Hepatocyte (in vitro differentiated cells): ENCODE data around the gene PCDHA1.

ENCODE experiments used
- CTCF ChIP-seq: fragments of 200-600 bp; sonication (generic); IDR thresholded peaks from 2 replicates; pipeline ENCODE4 v1.5.1; 2016; ENCODE audit warnings: antibody characterized with exemption, mild to moderate bottlenecking; ENCODE audit not compliant: poor library complexity
- EZH2 ChIP-seq: fragments of 200-600 bp; sonication (generic); IDR thresholded peaks from 2 replicates; pipeline ENCODE4 v1.6.1; 2016; ENCODE audit warnings: antibody characterized with exemption, mild to moderate bottlenecking, borderline replicate concordance
- EZH2phosphoT487 ChIP-seq: fragments of 200-600 bp; sonication (generic); IDR thresholded peaks from one replicate; pipeline ENCODE4 v1.6.1; 2018; ENCODE audit warnings: antibody characterized with exemption, mild to moderate bottlenecking, low read depth, moderate library complexity; ENCODE audit not compliant: unreplicated experiment, severe bottlenecking

- TF ChIP-seq CTCF (no peak), EZH2 (no peak), EZH2phosphoT487 (no peak)
These were observed 196.3 kb downstream of the PCDHA1 start for GRCh38 chr5:140982083-140982716.
